Spinal cord (tissue), 10 donors: ENCODE results near the gene C16orf90. TPM values are rescaled to one million over a fixed set of nuclear protein-coding genes. Genes with fewer than 3 reads are reported as not detected.

Experiments used
- DNase-seq, 6 donors: peaks; one replicate each; pipeline versions ENCODE4 v3.0.0 to v3.0.0-alpha.2; 2013 to 2015; ENCODE audit warnings: low spot score in 6 of 6, low read depth in 4 of 6
- H3K27ac ChIP-seq: one replicate; pipeline ENCODE4 v1.5.1; 2013; ENCODE audit warnings: low read depth, low read length, control low read depth
- H3K27me3 ChIP-seq: one replicate; pipeline ENCODE4 v1.6.1; 2013; ENCODE audit warnings: low read length; ENCODE audit not compliant: control insufficient read depth, insufficient read depth
- H3K36me3 ChIP-seq: one replicate; pipeline ENCODE4 v1.6.1; 2013; ENCODE audit warnings: low read length; ENCODE audit not compliant: control insufficient read depth, insufficient read depth
- H3K4me1 ChIP-seq: one replicate; pipeline ENCODE4 v1.6.1; 2013; ENCODE audit warnings: low read length; ENCODE audit not compliant: control insufficient read depth, insufficient read depth
- H3K4me3 ChIP-seq: one replicate; pipeline ENCODE4 v1.5.1; 2013; ENCODE audit warnings: low read depth, low read length, control low read depth
- H3K9me3 ChIP-seq: one replicate; pipeline ENCODE4 v1.6.1; 2013; ENCODE audit warnings: low read length; ENCODE audit not compliant: control insufficient read depth, insufficient read depth
- WGBS: methylation state at CpG from one replicate; pipeline ENCODE4 v1.1.5; 2013; ENCODE audit warnings: missing lambda C conversion rate; ENCODE audit not compliant: insufficient coverage; 5-methylcytosine and 5-hydroxymethylcytosine counted together
- polyA plus RNA-seq, 2 donors: library from polyadenylated mRNA; unstranded; fragments of 120-200 nt; gene quantifications; one replicate each; pipeline ENCODE4 v1.2.1, GENCODE V29; 2013; ENCODE audit not compliant: insufficient read length in 2 of 2
- total RNA-seq, 2 donors: library from RNA; depleted of rRNA in 1 of 2; stranded (reverse); fragments of 120-200 nt in 1 of 2; fragments of >200 nt in 1 of 2; gene quantifications; one replicate each; pipeline versions ENCODE4 v1.2.3 to v1.2.4, GENCODE V29; 2013 to 2014
- donor health status: healthy.

Gene C16orf90
- total and polyA plus RNA-seq, 4 donors: not detected

- no peaks in the 10 kb centered on the region for H3K9me3 ChIP-seq
- H3K27me3 ChIP-seq: no peaks in the 10 kb centered on the region
- 94% methylated on average over 7 of the region's 7 CpGs for WGBS
- peaks cover 10% of the 10 kb centered on the region for H3K4me1 ChIP-seq
- H3K4me3 ChIP-seq: no peak overlapping the region
- peaks cover 56% of the 10 kb centered on the region for H3K36me3 ChIP-seq
- no peak for DNase-seq
- no peak overlapping the region for H3K27ac ChIP-seq
Observed at GRCh38 chr16:3469736-3470135, 25.6 kb downstream of the C16orf90 start.

- H3K4me1 ChIP-seq: peaks cover 10% of the 10 kb centered on the region
- H3K4me3 ChIP-seq: no peak overlapping the region
- WGBS: 43% methylated on average over 11 of the region's 15 CpGs
- H3K27me3 ChIP-seq: no peaks in the 10 kb centered on the region
- DNase-seq: no peak
- H3K36me3 ChIP-seq: peaks cover 51% of the 10 kb centered on the region
- no peak overlapping the region for H3K27ac ChIP-seq
- no peaks in the 10 kb centered on the region for H3K9me3 ChIP-seq
Observed at GRCh38 chr16:3468501-3468900, 26.8 kb downstream of the C16orf90 start.

- WGBS: 100% methylated on average over 1 of the region's 4 CpGs
Observed at GRCh38 chr16:3467921-3468320, 27.4 kb downstream of the C16orf90 start.

GRCh38 chr16:3467182-3467581, 28.1 kb downstream of the C16orf90 start:
- Histone ChIP-seq H3K36me3 (peaks cover 47% of the 10 kb centered on the region), H3K4me3 (no peak overlapping the region), H3K9me3 (no peaks in the 10 kb centered on the region), H3K4me1 (peaks cover 10% of the 10 kb centered on the region), H3K27ac (no peak overlapping the region), H3K27me3 (no peaks in the 10 kb centered on the region)
- no peak for DNase-seq
- WGBS: 96% methylated on average over 8 of the region's 8 CpGs

More at GRCh38 chr16:3467921-3468320, 27.4 kb downstream of the C16orf90 start:
- Histone ChIP-seq H3K27ac (no peak overlapping the region), H3K4me1 (peaks cover 10% of the 10 kb centered on the region), H3K36me3 (peaks cover 51% of the 10 kb centered on the region), H3K9me3 (no peaks in the 10 kb centered on the region), H3K4me3 (no peak overlapping the region), H3K27me3 (no peaks in the 10 kb centered on the region)
- DNase-seq: no peak

GRCh38 chr16:3465911-3466584, 29.2 kb downstream of the C16orf90 start:
- WGBS: 81% methylated on average over 17 of the region's 21 CpGs
- Histone ChIP-seq H3K4me3 (no peak overlapping the region), H3K4me1 (peaks cover 13% of the 10 kb centered on the region), H3K36me3 (peaks cover 37% of the 10 kb centered on the region), H3K27me3 (no peaks in the 10 kb centered on the region), H3K9me3 (no peaks in the 10 kb centered on the region), H3K27ac (no peak overlapping the region)
- DNase-seq: no peak

- Histone ChIP-seq H3K4me3 (no peak overlapping the region), H3K27ac (no peak overlapping the region), H3K9me3 (no peaks in the 10 kb centered on the region), H3K4me1 (peaks cover 15% of the 10 kb centered on the region), H3K27me3 (no peaks in the 10 kb centered on the region), H3K36me3 (peaks cover 33% of the 10 kb centered on the region)
- WGBS: 93% methylated on average over 12 of the region's 12 CpGs
- no peak for DNase-seq
Observed at GRCh38 chr16:3465301-3465700, 30.0 kb downstream of the C16orf90 start.

- Histone ChIP-seq H3K4me3 (no peak overlapping the region), H3K27me3 (no peaks in the 10 kb centered on the region), H3K36me3 (peaks cover 6% of the 10 kb centered on the region), H3K27ac (no peak overlapping the region), H3K9me3 (no peaks in the 10 kb centered on the region), H3K4me1 (peaks cover 33% of the 10 kb centered on the region)
- DNase-seq: no peak
- 87% methylated on average over 4 of the region's 8 CpGs for WGBS
Observed at GRCh38 chr16:3461151-3461550, 34.1 kb downstream of the C16orf90 start.

GRCh38 chr16:3460585-3460984, 34.7 kb downstream of the C16orf90 start:
- DNase-seq: no peak
- 93% methylated on average over 3 of the region's 8 CpGs for WGBS
- peaks cover 2% of the 10 kb centered on the region for H3K36me3 ChIP-seq
- H3K9me3 ChIP-seq: no peaks in the 10 kb centered on the region
- peaks cover 33% of the 10 kb centered on the region for H3K4me1 ChIP-seq
- no peaks in the 10 kb centered on the region for H3K27me3 ChIP-seq
- no peak overlapping the region for H3K27ac ChIP-seq
- no peak overlapping the region for H3K4me3 ChIP-seq

GRCh38 chr16:3460121-3460520, 35.2 kb downstream of the C16orf90 start:
- H3K27ac ChIP-seq: no peak overlapping the region
- peaks cover 33% of the 10 kb centered on the region for H3K4me1 ChIP-seq
- H3K27me3 ChIP-seq: no peaks in the 10 kb centered on the region
- no CpG with 5 or more reads among the region's 7 CpGs for WGBS
- no peaks in the 10 kb centered on the region for H3K9me3 ChIP-seq
- DNase-seq: no peak
- H3K4me3 ChIP-seq: no peak overlapping the region
- H3K36me3 ChIP-seq: no peaks in the 10 kb centered on the region

GRCh38 chr16:3459401-3460090, 35.7 kb downstream of the C16orf90 start:
- DNase-seq: no peak
- no peaks in the 10 kb centered on the region for H3K27me3 ChIP-seq
- H3K36me3 ChIP-seq: no peaks in the 10 kb centered on the region
- peaks cover 33% of the 10 kb centered on the region for H3K4me1 ChIP-seq
- H3K9me3 ChIP-seq: no peaks in the 10 kb centered on the region
- 30% methylated on average over 7 of the region's 9 CpGs for WGBS
- H3K4me3 ChIP-seq: peak overlapping the region; percentile 69
- peak overlapping the region; percentile 65 for H3K27ac ChIP-seq
